Measurements from ENCODE around the gene YBX1. TPM values are rescaled to one million over a fixed set of nuclear protein-coding genes. Genes with fewer than 3 reads are reported as not detected.

Gene YBX1
- total and polyA plus RNA-seq, 2 donors (not counting 1 experiment from before 2014, with no cell fraction given): 164 to 345 TPM

DNA sequence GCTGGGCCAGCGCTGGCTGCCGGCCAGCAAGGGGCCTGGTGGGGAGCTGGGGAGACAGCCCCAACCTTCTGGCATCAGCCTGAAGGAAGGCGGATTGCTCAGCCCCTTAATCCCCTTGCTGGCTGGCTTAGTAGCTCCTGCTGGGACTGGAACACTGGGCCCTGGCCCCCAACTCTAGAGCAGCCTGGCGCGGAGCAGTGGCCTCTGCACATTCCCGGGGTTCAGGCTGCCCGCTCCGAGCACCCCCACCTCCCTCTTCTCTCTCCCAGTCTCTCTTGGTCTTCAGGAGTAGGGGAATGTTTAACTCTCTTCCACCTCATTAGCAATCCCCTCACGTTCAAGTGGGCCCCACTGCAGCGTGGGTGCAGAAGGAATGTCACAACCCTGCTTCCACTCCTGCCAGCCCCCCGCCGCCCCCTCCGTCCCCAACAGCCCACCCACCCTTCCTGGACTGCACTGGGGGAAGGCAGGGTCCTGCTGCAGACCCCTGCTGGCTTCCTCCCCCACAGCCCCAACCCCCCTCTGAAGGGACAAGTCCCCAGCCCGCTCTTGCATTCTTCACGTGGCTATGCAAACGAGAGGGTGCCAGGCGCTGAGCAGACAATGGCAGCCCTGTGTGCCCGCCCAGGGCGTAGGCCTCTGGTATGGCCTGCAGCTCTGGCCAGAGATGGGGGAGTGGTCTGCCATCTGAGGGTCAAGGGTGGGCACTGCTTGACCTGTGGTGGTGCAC, 58.8 kb downstream of the YBX1 start:
- H3K27ac ChIP-seq (ENCODE audit: low read length in 2 of 2): no peak overlapping the region
- Mint-ChIP-seq H3K27ac (no peak overlapping the region), H3K27me3 (no peaks in the 10 kb centered on the region), H3K9me3 (ENCODE audit: insufficient read depth) (no peaks in the 10 kb centered on the region), H3K4me3 (no peak overlapping the region), H3K4me1 (peaks cover 8% of the 10 kb centered on the region)
- H3K9me3 ChIP-seq (ENCODE audit: control extremely low read depth in 1 of 3, control insufficient read depth in 2 of 3, insufficient read depth in 1 of 3, low read length in 2 of 3): no peaks in the 10 kb centered on the region
- no peaks in the 10 kb centered on the region for H3K27me3 ChIP-seq (replicated peaks in 1 of 4; ENCODE audit: control extremely low read depth in 1 of 4, control insufficient read depth in 3 of 4, insufficient read depth in 4 of 4, low read length in 3 of 4)
- TF ChIP-seq EZH2 (IDR thresholded peaks at IDR 0.05; ENCODE audit: borderline replicate concordance, insufficient read depth, low read depth, low read length, poor library complexity, severe bottlenecking): no peak
- TF ChIP-seq, protein P1, sequence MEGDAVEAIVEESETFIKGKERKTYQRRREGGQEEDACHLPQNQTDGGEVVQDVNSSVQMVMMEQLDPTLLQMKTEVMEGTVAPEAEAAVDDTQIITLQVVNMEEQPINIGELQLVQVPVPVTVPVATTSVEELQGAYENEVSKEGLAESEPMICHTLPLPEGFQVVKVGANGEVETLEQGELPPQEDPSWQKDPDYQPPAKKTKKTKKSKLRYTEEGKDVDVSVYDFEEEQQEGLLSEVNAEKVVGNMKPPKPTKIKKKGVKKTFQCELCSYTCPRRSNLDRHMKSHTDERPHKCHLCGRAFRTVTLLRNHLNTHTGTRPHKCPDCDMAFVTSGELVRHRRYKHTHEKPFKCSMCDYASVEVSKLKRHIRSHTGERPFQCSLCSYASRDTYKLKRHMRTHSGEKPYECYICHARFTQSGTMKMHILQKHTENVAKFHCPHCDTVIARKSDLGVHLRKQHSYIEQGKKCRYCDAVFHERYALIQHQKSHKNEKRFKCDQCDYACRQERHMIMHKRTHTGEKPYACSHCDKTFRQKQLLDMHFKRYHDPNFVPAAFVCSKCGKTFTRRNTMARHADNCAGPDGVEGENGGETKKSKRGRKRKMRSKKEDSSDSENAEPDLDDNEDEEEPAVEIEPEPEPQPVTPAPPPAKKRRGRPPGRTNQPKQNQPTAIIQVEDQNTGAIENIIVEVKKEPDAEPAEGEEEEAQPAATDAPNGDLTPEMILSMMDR (IDR thresholded peaks at IDR 0.05): no peak
- CTCF ChIA-PET: no interaction called here
- ATAC-seq (ENCODE audit: low read depth) (no peak), DNase-seq (no peak)
- H3K4me2 ChIP-seq (replicated peaks; ENCODE audit: low read depth, low read length, poor library complexity, severe bottlenecking): no peak overlapping the region
- H2AFZ ChIP-seq (ENCODE audit: insufficient read depth, low read depth, low read length, poor library complexity, severe bottlenecking): no peak overlapping the region
- POLR2A ChIA-PET: no interaction called here
- H3K4me3 ChIP-seq (ENCODE audit: control extremely low read depth in 1 of 5, extremely low read depth in 1 of 5, insufficient read depth in 1 of 5, low read depth in 2 of 5, low read length in 4 of 5): no peak overlapping the region
- peaks cover 10 to 16% of the 10 kb centered on the region in 2 donors for H3K4me1 ChIP-seq (ENCODE audit: control insufficient read depth in 2 of 2, insufficient read depth in 2 of 2, low read length in 2 of 2)
- no peaks in the 10 kb centered on the region for H3K79me2 ChIP-seq (ENCODE audit: control insufficient read depth, insufficient read depth, low read length)
- 92% methylated on average over 11 of the region's 19 CpGs for WGBS (ENCODE audit: insufficient coverage)
- H3K36me3 ChIP-seq (replicated peaks in 1 of 2; ENCODE audit: control extremely low read depth in 1 of 2, control insufficient read depth in 1 of 2, extremely low read depth in 1 of 2, insufficient read depth in 2 of 2, low read length in 1 of 2): peaks cover 0 to 4% of the 10 kb centered on the region in 2 experiments
- no peaks in the 10 kb centered on the region for H4K20me1 ChIP-seq (ENCODE audit: control insufficient read depth, insufficient read depth, low read length, poor library complexity, severe bottlenecking)
- intact Hi-C loops (cut with micrococcal nuclease): no loop called here
- H3K9ac ChIP-seq (ENCODE audit: low read length): no peak overlapping the region

DNA sequence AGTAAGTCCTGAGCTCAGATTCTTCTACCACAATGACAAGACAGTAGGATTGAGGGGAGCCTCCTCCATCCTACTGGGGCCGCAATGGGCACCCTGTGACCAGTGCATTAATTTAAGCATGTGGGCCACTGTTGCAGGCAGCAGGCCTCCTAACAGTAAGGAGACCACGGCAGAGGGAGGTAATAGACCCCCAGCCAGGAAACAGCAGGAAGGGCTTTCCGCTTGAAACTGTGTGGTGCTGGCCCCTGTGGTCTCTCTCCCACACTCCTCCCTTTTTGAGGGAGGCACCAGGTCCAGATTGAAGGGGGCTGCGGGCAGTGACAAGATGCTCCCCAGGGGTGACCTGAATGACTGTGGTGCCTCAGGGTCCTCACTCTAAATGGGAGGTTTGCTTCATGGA, 59.5 kb downstream of the YBX1 start:
- intact Hi-C loops (cut with micrococcal nuclease): no loop called here
- WGBS (ENCODE audit: insufficient coverage): 88% methylated on average over 4 of the region's 4 CpGs

More for the DNA sequence above, 59.5 kb downstream of the YBX1 start:
- no peak for DNase-seq
- Histone ChIP-seq H3K4me2 (replicated peaks; ENCODE audit: low read depth, low read length, poor library complexity, severe bottlenecking) (no peak overlapping the region), H2AFZ (ENCODE audit: insufficient read depth, low read depth, low read length, poor library complexity, severe bottlenecking) (no peak overlapping the region), H3K9me3 (ENCODE audit: control extremely low read depth in 1 of 3, control insufficient read depth in 2 of 3, insufficient read depth in 1 of 3, low read length in 2 of 3) (no peaks in the 10 kb centered on the region), H3K27me3 (replicated peaks in 1 of 4; ENCODE audit: control extremely low read depth in 1 of 4, control insufficient read depth in 3 of 4, insufficient read depth in 4 of 4, low read length in 3 of 4) (no peaks in the 10 kb centered on the region), H3K9ac (ENCODE audit: low read length) (no peak overlapping the region), H3K4me3 (ENCODE audit: control extremely low read depth in 1 of 5, extremely low read depth in 1 of 5, insufficient read depth in 1 of 5, low read depth in 2 of 5, low read length in 4 of 5) (no peak overlapping the region), H3K27ac (ENCODE audit: low read length in 2 of 2) (no peak overlapping the region), H3K36me3 (replicated peaks in 1 of 2; ENCODE audit: control extremely low read depth in 1 of 2, control insufficient read depth in 1 of 2, extremely low read depth in 1 of 2, insufficient read depth in 2 of 2, low read length in 1 of 2) (peaks cover 0 to 9% of the 10 kb centered on the region in 2 experiments), H3K4me1 (ENCODE audit: control insufficient read depth in 2 of 2, insufficient read depth in 2 of 2, low read length in 2 of 2) (peaks cover 9 to 13% of the 10 kb centered on the region in 2 donors), H4K20me1 (ENCODE audit: control insufficient read depth, insufficient read depth, low read length, poor library complexity, severe bottlenecking) (no peaks in the 10 kb centered on the region), H3K79me2 (ENCODE audit: control insufficient read depth, insufficient read depth, low read length) (no peaks in the 10 kb centered on the region)
- Mint-ChIP-seq H3K9me3 (ENCODE audit: insufficient read depth) (no peaks in the 10 kb centered on the region), H3K4me1 (peaks cover 8% of the 10 kb centered on the region), H3K27me3 (no peaks in the 10 kb centered on the region), H3K27ac (no peak overlapping the region), H3K4me3 (no peak overlapping the region)
- CTCF ChIA-PET: no interaction called here
- no peak for ATAC-seq (ENCODE audit: low read depth)
- POLR2A ChIA-PET: no interaction called here
- no peak for TF ChIP-seq EZH2 (IDR thresholded peaks at IDR 0.05; ENCODE audit: borderline replicate concordance, insufficient read depth, low read depth, low read length, poor library complexity, severe bottlenecking)
- TF ChIP-seq, protein P1 (IDR thresholded peaks at IDR 0.05): no peak

Data from B cell (primary cell).